Mesendoderm (in vitro differentiated cells): ENCODE data around the gene PGAP6.
"Not testable (repeated sequence)": the region's sequence is repeated elsewhere in the genome, so short reads cannot be mapped to it uniquely, and the experiment has no call there.

Experiments
- DNase-seq: peaks from one replicate; pipeline ENCODE4 v3.0.0; 2013
- H2AK5ac ChIP-seq: 2 replicates; pipeline ENCODE4 v1.6.1; 2013; ENCODE audit warnings: low read length, inconsistent platforms
- H2BK120ac ChIP-seq: 2 replicates; pipeline ENCODE4 v1.6.1; 2013; ENCODE audit warnings: low read depth, mild to moderate bottlenecking, low read length, moderate library complexity, mixed read lengths
- H2BK15ac ChIP-seq: replicated peaks from 2 replicates; pipeline ENCODE4 v1.6.1; 2013; ENCODE audit warnings: low read depth, mild to moderate bottlenecking, moderate library complexity
- H2BK5ac ChIP-seq: 2 replicates; pipeline ENCODE4 v1.6.1; 2013; ENCODE audit warnings: low read length, inconsistent platforms
- H3K18ac ChIP-seq: 2 replicates; pipeline ENCODE4 v1.6.1; 2013; ENCODE audit warnings: mild to moderate bottlenecking, low read length, mixed read lengths
- H3K23ac ChIP-seq: one replicate; pipeline ENCODE4 v1.6.1; 2013; ENCODE audit warnings: low read length
- H3K27ac ChIP-seq: 2 replicates; pipeline ENCODE4 v1.5.1; 2013; ENCODE audit warnings: low read depth, mild to moderate bottlenecking, inconsistent platforms, low read length, moderate library complexity
- H3K27me3 ChIP-seq: 2 replicates; pipeline ENCODE4 v1.6.1; 2013; ENCODE audit warnings: low read length, control low read depth, mild to moderate bottlenecking, inconsistent platforms; ENCODE audit not compliant: insufficient read depth, poor library complexity
- H3K36me3 ChIP-seq: 2 replicates; pipeline ENCODE4 v1.6.1; 2013; ENCODE audit warnings: low read length, inconsistent platforms; ENCODE audit not compliant: control insufficient read depth, insufficient read depth
- H3K4ac ChIP-seq: one replicate; pipeline ENCODE4 v1.6.1; 2013; ENCODE audit warnings: low read depth, mild to moderate bottlenecking, low read length, moderate library complexity
- H3K4me1 ChIP-seq: 2 replicates; pipeline ENCODE4 v1.6.1; 2013; ENCODE audit warnings: low read depth, low read length, inconsistent platforms; ENCODE audit not compliant: control insufficient read depth
- H3K4me2 ChIP-seq: 2 replicates; pipeline ENCODE4 v1.6.1; 2013; ENCODE audit warnings: low read length
- H3K4me3 ChIP-seq: 2 replicates; pipeline ENCODE4 v1.5.1; 2013; ENCODE audit warnings: mild to moderate bottlenecking, low read length
- H3K56ac ChIP-seq: one replicate; pipeline ENCODE4 v1.6.1; 2013; ENCODE audit warnings: low read length
- H3K79me1 ChIP-seq: 2 replicates; pipeline ENCODE4 v1.6.1; 2013; ENCODE audit warnings: low read length, inconsistent platforms
- H3K79me2 ChIP-seq: 2 replicates; pipeline ENCODE4 v1.6.1; 2013; ENCODE audit warnings: mild to moderate bottlenecking, low read length; ENCODE audit not compliant: control insufficient read depth, insufficient read depth
- H3K9ac ChIP-seq: 2 replicates; pipeline ENCODE4 v1.6.1; 2013; ENCODE audit warnings: low read length, inconsistent platforms
- H4K5ac ChIP-seq: one replicate; pipeline ENCODE4 v1.6.1; 2013; ENCODE audit warnings: low read length
- H4K8ac ChIP-seq: one replicate; pipeline ENCODE4 v1.6.1; 2013; ENCODE audit warnings: low read depth, mild to moderate bottlenecking, control low read depth, low read length, moderate library complexity
- WGBS: extraction: QIAGEN DNeasy Blood & Tissue Kit; methylation state at CpG from one replicate; pipeline ENCODE4 v1.1.7; 2013; ENCODE audit warnings: low lambda C conversion rate, missing lambda C conversion rate; ENCODE audit not compliant: insufficient coverage; ENCODE audit errors: extremely low coverage; 5-methylcytosine and 5-hydroxymethylcytosine counted together

Gene PGAP6

DNA sequence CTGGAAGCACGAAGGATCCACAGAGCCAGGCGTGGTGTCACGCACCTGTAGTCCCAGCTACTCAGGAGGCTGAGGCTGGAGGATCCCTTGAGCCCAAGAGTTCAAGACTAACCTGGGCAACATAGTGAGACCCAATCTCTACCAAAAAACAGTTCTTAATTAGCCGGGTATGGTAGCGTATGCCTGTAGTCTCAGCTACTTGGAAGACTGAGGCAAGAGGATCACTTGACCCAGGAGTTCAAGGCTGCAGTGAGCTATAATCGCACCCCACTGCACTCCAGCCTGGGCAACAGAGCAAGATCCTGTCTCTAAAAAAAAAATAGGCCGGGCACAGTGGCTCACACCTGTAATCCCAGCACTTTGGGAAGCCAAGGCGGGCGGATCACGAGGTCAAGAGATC is 33.3 kb downstream of the PGAP6 start:
- peaks cover 32% of the 10 kb centered on the region for H3K79me1 ChIP-seq
- not testable (repeated sequence) for H3K9ac ChIP-seq, H2AK5ac ChIP-seq, H2BK5ac ChIP-seq, H3K4me1 ChIP-seq, H3K27me3 ChIP-seq, H4K8ac ChIP-seq, H2BK120ac ChIP-seq, H3K4me3 ChIP-seq, H2BK15ac ChIP-seq, H3K56ac ChIP-seq, DNase-seq, H3K18ac ChIP-seq, H3K27ac ChIP-seq, H3K4me2 ChIP-seq, H3K4ac ChIP-seq, H4K5ac ChIP-seq
- no CpG with 5 or more reads among the region's 10 CpGs for WGBS
- H3K36me3 ChIP-seq: peaks cover 14% of the 10 kb centered on the region
- H3K79me2 ChIP-seq: peaks cover 63% of the 10 kb centered on the region
- peak overlapping the region; percentile 59 for H3K23ac ChIP-seq

- Histone ChIP-seq H3K79me1 (peaks cover 37% of the 10 kb centered on the region), H3K4me3 (no peak overlapping the region), H3K27ac (no peak overlapping the region), H3K79me2 (peaks cover 74% of the 10 kb centered on the region), H3K4me2 (no peak overlapping the region), H3K23ac (no peak overlapping the region), H3K18ac (no peak overlapping the region), H3K4me1 (no peaks in the 10 kb centered on the region), H3K36me3 (peaks cover 14% of the 10 kb centered on the region), H4K5ac (no peak overlapping the region), H3K56ac (no peak overlapping the region), H2BK120ac (no peak overlapping the region), H3K4ac (no peak overlapping the region), H2BK15ac (no peak overlapping the region), H2BK5ac (no peak overlapping the region), H3K27me3 (no peaks in the 10 kb centered on the region), H2AK5ac (no peak overlapping the region), H3K9ac (no peak overlapping the region), H4K8ac (no peak overlapping the region)
- DNase-seq: no peak
- WGBS: no CpG with 5 or more reads among the region's 6 CpGs
Observed at GRCh38 chr16:347203-347602, 34.6 kb downstream of the PGAP6 start.

GRCh38 chr16:346587-346986 is 35.2 kb downstream of the PGAP6 start:
- WGBS: no CpG with 5 or more reads among the region's 15 CpGs
- Histone ChIP-seq H3K23ac (no peak overlapping the region), H3K18ac (no peak overlapping the region), H3K4me2 (no peak overlapping the region), H2BK15ac (no peak overlapping the region), H2BK5ac (no peak overlapping the region), H3K4ac (no peak overlapping the region), H3K27ac (no peak overlapping the region), H3K9ac (no peak overlapping the region), H3K4me3 (no peak overlapping the region), H3K79me1 (peaks cover 37% of the 10 kb centered on the region), H4K5ac (no peak overlapping the region), H3K27me3 (no peaks in the 10 kb centered on the region), H3K79me2 (peaks cover 74% of the 10 kb centered on the region), H3K4me1 (no peaks in the 10 kb centered on the region), H2BK120ac (no peak overlapping the region), H3K36me3 (peaks cover 14% of the 10 kb centered on the region), H4K8ac (no peak overlapping the region), H3K56ac (no peak overlapping the region), H2AK5ac (no peak overlapping the region)
- peak; percentile 45 for DNase-seq

- Histone ChIP-seq H2BK5ac (no peak overlapping the region), H3K56ac (no peak overlapping the region), H3K79me2 (peaks cover 75% of the 10 kb centered on the region), H3K4ac (no peak overlapping the region), H3K79me1 (peaks cover 35% of the 10 kb centered on the region), H3K23ac (no peak overlapping the region), H4K8ac (no peak overlapping the region), H3K4me1 (no peaks in the 10 kb centered on the region), H2AK5ac (no peak overlapping the region), H3K4me2 (no peak overlapping the region), H3K9ac (no peak overlapping the region), H2BK120ac (no peak overlapping the region), H3K27ac (no peak overlapping the region), H3K27me3 (no peaks in the 10 kb centered on the region), H2BK15ac (no peak overlapping the region), H4K5ac (no peak overlapping the region), H3K36me3 (peaks cover 14% of the 10 kb centered on the region), H3K18ac (no peak overlapping the region), H3K4me3 (no peak overlapping the region)
- WGBS: no CpG with 5 or more reads among the region's 11 CpGs
- no peak for DNase-seq
Observed at GRCh38 chr16:345772-346171, 36.0 kb downstream of the PGAP6 start.

GRCh38 chr16:342455-343213 is 39.1 kb downstream of the PGAP6 start:
- Histone ChIP-seq H3K9ac (no peak overlapping the region), H2AK5ac (no peak overlapping the region), H3K23ac (no peak overlapping the region), H2BK120ac (no peak overlapping the region), H3K27me3 (no peaks in the 10 kb centered on the region), H4K5ac (no peak overlapping the region), H3K4me3 (no peak overlapping the region), H3K36me3 (peaks cover 8% of the 10 kb centered on the region), H3K56ac (no peak overlapping the region), H3K79me1 (peaks cover 30% of the 10 kb centered on the region), H3K4me1 (no peaks in the 10 kb centered on the region), H3K4ac (no peak overlapping the region), H2BK5ac (no peak overlapping the region), H2BK15ac (no peak overlapping the region), H3K27ac (no peak overlapping the region), H3K79me2 (peaks cover 74% of the 10 kb centered on the region), H3K18ac (no peak overlapping the region), H3K4me2 (no peak overlapping the region), H4K8ac (no peak overlapping the region)
- DNase-seq: no peak
- no CpG with 5 or more reads among the region's 18 CpGs for WGBS

- H3K27me3 ChIP-seq, H3K4me3 ChIP-seq, H3K36me3 ChIP-seq, H4K8ac ChIP-seq, H3K4me1 ChIP-seq, H2BK15ac ChIP-seq, H3K9ac ChIP-seq, H3K27ac ChIP-seq, H3K4me2 ChIP-seq, H3K23ac ChIP-seq, H3K56ac ChIP-seq, DNase-seq, H3K4ac ChIP-seq, H2BK5ac ChIP-seq, H2AK5ac ChIP-seq, H3K18ac ChIP-seq, H4K5ac ChIP-seq, H2BK120ac ChIP-seq: not testable (repeated sequence)
- H3K79me1 ChIP-seq: peaks cover 26% of the 10 kb centered on the region
- peaks cover 72% of the 10 kb centered on the region for H3K79me2 ChIP-seq
- no CpG with 5 or more reads among the region's 13 CpGs for WGBS
Observed at GRCh38 chr16:341974-342336, 39.8 kb downstream of the PGAP6 start.
